Panc1 (cell line): ENCODE results near the gene PON1.

Source experiments
- CTCF ChIP-seq: fragments of 450-650 bp; IDR thresholded peaks from 2 replicates; pipeline ENCODE4 v1.5.1; 2017; ENCODE audit warnings: mild to moderate bottlenecking
- POLR2AphosphoS5 ChIP-seq: IDR thresholded peaks from 2 replicates; pipeline ENCODE4 v1.6.1; 2012; ENCODE audit warnings: mild to moderate bottlenecking, low read depth, low read length, moderate library complexity

GRCh38 chr7:95250571-95250970 lies 73.8 kb downstream of the PON1 start:
- TF ChIP-seq POLR2AphosphoS5 (no peak), CTCF (no peak)
